Stimulated activated CD4-positive, alpha-beta T cell treated with anti-CD3 and anti-CD28 coated beads, TNF-alpha, amount 100 ng/mL, for 1 hour (primary cell): ENCODE results near the gene ZNF471.
A peak's percentile ranks its signal among the peaks of the same experiment; 100 is the strongest.

ENCODE experiments used
- DNase-seq, 3 donors: peaks; one replicate each; pipeline ENCODE4 v3.0.0-alpha.2; 2020; ENCODE audit warnings: low read depth in 3 of 3, low spot score in 1 of 3

The ZNF471 gene

GRCh38 chr19:56507446-56508289 lies at the start of gene ZNF471:
Gene ZNF471 (plus strand): TSS chr19:56507855. CDS start chr19:56511572, 3,717 bp downstream.
- peak; percentile 38 to 64 (median 57) for DNase-seq

GRCh38 chr19:56474308-56474707 lies 33.3 kb upstream of the ZNF471 start:
- no peak for DNase-seq

- no peak for DNase-seq
Observed at GRCh38 chr19:56476093-56476492, 31.6 kb upstream of the ZNF471 start.

GRCh38 chr19:56476651-56477428 lies 30.8 kb upstream of the ZNF471 start, which contains the start of gene ZNF667:
Gene ZNF667 (minus strand): TSS chr19:56477345. CDS start chr19:56462370, 14,975 bp downstream.
- no peak for DNase-seq

- peak in 2 of 3 donors; percentile 19 to 37 for DNase-seq
Observed at GRCh38 chr19:56477429-56478338, 30.0 kb upstream of the ZNF471 start.

- no peak for DNase-seq
Observed at GRCh38 chr19:56491399-56491798, 16.3 kb upstream of the ZNF471 start.

GRCh38 chr19:56504581-56504980 lies 3.1 kb upstream of the ZNF471 start:
- DNase-seq = no peak

GRCh38 chr19:56508290-56508778 lies 679 bp downstream of the ZNF471 start:
- DNase-seq = no peak

GRCh38 chr19:56525214-56525860 lies 17.7 kb downstream of the ZNF471 start:
- DNase-seq = no peak

- no peak for DNase-seq
Observed at GRCh38 chr19:56537442-56537841, 29.8 kb downstream of the ZNF471 start.

- DNase-seq = peak; percentile 74 to 83 (median 77)
Observed at GRCh38 chr19:56538254-56538760, 30.7 kb downstream of the ZNF471 start.

- no peak for DNase-seq
Observed at GRCh38 chr19:56538761-56539263, 31.2 kb downstream of the ZNF471 start, which contains the start of gene ZFP28. Gene ZFP28 (plus strand): TSS chr19:56538948. CDS start chr19:56539019, 71 bp downstream.

GRCh38 chr19:56543776-56544175 lies 36.1 kb downstream of the ZNF471 start:
- no peak for DNase-seq

- no peak for DNase-seq
Observed at GRCh38 chr19:56547535-56547934, 39.9 kb downstream of the ZNF471 start.

GRCh38 chr19:56554272-56554869 lies 46.7 kb downstream of the ZNF471 start:
- no peak for DNase-seq

GRCh38 chr19:56562766-56563165 lies 55.1 kb downstream of the ZNF471 start:
- DNase-seq = no peak

GRCh38 chr19:56566904-56567273 lies 59.2 kb downstream of the ZNF471 start:
- peak in 1 of 3 donors; percentile 24 for DNase-seq

GRCh38 chr19:56567274-56568120 lies 59.8 kb downstream of the ZNF471 start, which contains the start of gene ZNF470:
Gene ZNF470 (plus strand): TSS chr19:56567468. CDS start chr19:56570312, 2,844 bp downstream.
- peak; percentile 64 to 73 (median 70) for DNase-seq
